HEK293T (cell line): ENCODE data around the gene LIX1.

Source experiments
- CTCF ChIA-PET: fragments of 350-600 bp; formaldehyde crosslinking; extraction: SDS; loops from one replicate; lab custom pipeline; 2021; ENCODE audit warnings: antibody characterized with exemption, inconsistent platforms; lab: Yijun Ruan, JAX
- POLR2A ChIA-PET: fragments of 350-600 bp; formaldehyde crosslinking; extraction: SDS; loops from one replicate; lab custom pipeline; 2020; ENCODE audit warnings: antibody characterized with exemption, inconsistent platforms; lab: Yijun Ruan, JAX
- DNase-seq: peaks from one replicate; pipeline ENCODE4 v3.0.0; 2012; ENCODE audit warnings: mixed read lengths; ENCODE audit errors: extremely low spot score
- ARNT ChIP-seq: fragments of 450-650 bp; IDR thresholded peaks from 2 replicates; pipeline ENCODE4 v1.6.1; 2017; ENCODE audit warnings: mild to moderate bottlenecking
- BHLHE40 ChIP-seq: fragments of 450-650 bp; IDR thresholded peaks from 2 replicates; pipeline ENCODE4 v1.6.1; 2016; ENCODE audit warnings: mild to moderate bottlenecking, moderate library complexity, borderline replicate concordance
- CTBP1 ChIP-seq: fragments of 450-650 bp; IDR thresholded peaks from 2 replicates; pipeline ENCODE4 v1.6.1; 2016; ENCODE audit warnings: borderline replicate concordance
- ELF4 ChIP-seq: fragments of 450-650 bp; IDR thresholded peaks from 2 replicates; pipeline ENCODE4 v1.6.1; 2017; ENCODE audit warnings: antibody characterized with exemption
- FOXA1 ChIP-seq: fragments of 450-650 bp; IDR thresholded peaks from 2 replicates; pipeline ENCODE4 v1.6.1; 2016; ENCODE audit warnings: mild to moderate bottlenecking
- FOXK2 ChIP-seq: fragments of 450-650 bp; IDR thresholded peaks from 2 replicates; pipeline ENCODE4 v1.6.1; 2016; ENCODE audit warnings: mild to moderate bottlenecking
- FOXM1 ChIP-seq: fragments of 450-650 bp; IDR thresholded peaks from 2 replicates; pipeline ENCODE4 v1.6.1; 2017; ENCODE audit warnings: mild to moderate bottlenecking, borderline replicate concordance
- HDGF ChIP-seq: fragments of 450-650 bp; IDR thresholded peaks from 2 replicates; pipeline ENCODE4 v1.6.1; 2017; ENCODE audit warnings: antibody characterized with exemption, borderline replicate concordance
- L3MBTL2 ChIP-seq: fragments of 450-650 bp; conservative IDR thresholded peaks from 2 replicates; pipeline ENCODE4 v1.6.1; 2016; ENCODE audit warnings: mild to moderate bottlenecking
- LEF1 ChIP-seq: fragments of 450-650 bp; IDR thresholded peaks from 2 replicates; pipeline ENCODE4 v1.6.1; 2017; ENCODE audit warnings: mild to moderate bottlenecking, borderline replicate concordance
- NFRKB ChIP-seq: fragments of 450-650 bp; IDR thresholded peaks from 2 replicates; pipeline ENCODE4 v1.6.1; 2016; ENCODE audit warnings: mild to moderate bottlenecking, moderate library complexity
- SP1 ChIP-seq: fragments of 450-650 bp; IDR thresholded peaks from 2 replicates; pipeline ENCODE4 v1.6.1; 2017
- SUZ12 ChIP-seq: fragments of 450-650 bp; IDR thresholded peaks from 2 replicates; pipeline ENCODE4 v1.6.1; 2016; ENCODE audit warnings: mild to moderate bottlenecking
- TARDBP ChIP-seq: fragments of 450-650 bp; IDR thresholded peaks from 2 replicates; pipeline ENCODE4 v1.6.1; 2016
- ZNF384 ChIP-seq: fragments of 450-650 bp; IDR thresholded peaks from 2 replicates; pipeline ENCODE4 v1.6.1; 2016
- TF ChIP-seq, protein P1 (sequence below): fragments of 450-650 bp; IDR thresholded peaks from 2 replicates; pipeline ENCODE4 v1.6.1; 2016

The LIX1 gene

DNA sequence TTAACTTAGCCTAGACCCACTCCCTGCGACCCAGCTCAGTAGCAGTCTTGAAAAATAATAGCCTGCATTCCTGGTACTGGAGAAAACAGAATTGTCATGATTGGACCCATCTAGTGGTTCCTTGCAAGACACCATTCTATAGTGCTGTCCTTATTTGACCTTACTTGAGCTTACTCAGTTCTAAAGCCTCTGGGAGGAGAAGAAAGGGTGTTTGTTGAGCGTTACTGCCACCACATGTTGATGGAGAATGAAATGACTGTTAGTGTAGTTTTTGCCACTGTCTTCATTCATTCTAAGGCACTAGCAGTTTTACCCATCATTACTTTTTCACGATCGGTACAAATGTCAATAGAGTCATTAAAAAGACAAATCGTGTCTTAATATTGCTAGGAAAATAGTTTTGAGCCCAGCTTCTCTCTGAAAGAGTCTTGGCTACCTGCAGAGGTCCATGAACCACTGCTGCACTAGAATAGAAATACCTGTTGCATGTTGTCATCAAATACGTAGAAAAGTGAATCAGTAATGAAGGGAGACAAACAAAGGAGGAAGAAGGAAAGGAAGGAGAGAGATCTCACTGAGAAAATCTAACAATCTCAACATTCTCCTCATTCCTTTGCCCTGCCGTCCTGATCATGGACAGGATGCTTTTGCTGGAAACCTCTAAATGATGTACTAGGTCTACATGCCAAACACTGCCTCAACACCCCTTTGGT is 96.0 kb downstream of the LIX1 start:
- POLR2A ChIA-PET = no interaction called here
- no peak for DNase-seq
- TF ChIP-seq CTBP1 (no peak), L3MBTL2 (no peak), NFRKB (no peak)
- CTCF ChIA-PET = interaction anchor here (0.7 to 1.4 kb wide), 5 partner anchors 49 to 404 kb away, joined by 3 to 4 read pairs (median 3); partner anchors contain the start of gene LIX1

DNA sequence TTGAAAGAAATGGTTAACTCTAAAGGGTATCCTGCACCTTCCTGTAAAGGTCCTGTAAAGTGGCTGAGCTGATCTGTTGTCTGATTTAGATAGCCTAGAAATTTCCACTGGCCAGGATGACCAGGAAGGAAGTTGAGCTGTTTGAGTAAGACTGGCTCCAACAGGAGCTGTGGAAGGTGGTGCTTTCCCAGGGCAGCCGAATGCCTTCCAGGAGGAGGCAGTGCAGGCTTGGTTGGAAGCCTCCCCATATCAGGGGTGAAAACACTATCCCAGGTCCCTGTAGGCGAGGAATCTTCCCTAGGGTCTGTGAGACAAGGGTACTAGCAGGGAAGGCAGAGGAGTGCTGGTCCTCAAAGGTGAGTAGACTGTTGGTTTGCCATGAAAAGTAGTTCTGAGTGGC is 98.4 kb downstream of the LIX1 start:
- POLR2A ChIA-PET = no interaction called here
- CTCF ChIA-PET = interaction anchor here (0.7 to 1.5 kb wide), 10 partner anchors 17 to 231 kb away, joined by 3 to 9 read pairs (median 4); partner anchors contain the start of gene LIX1
- DNase-seq = peak; percentile 54
- no peak for TF ChIP-seq BHLHE40
- TF ChIP-seq, protein P1, sequence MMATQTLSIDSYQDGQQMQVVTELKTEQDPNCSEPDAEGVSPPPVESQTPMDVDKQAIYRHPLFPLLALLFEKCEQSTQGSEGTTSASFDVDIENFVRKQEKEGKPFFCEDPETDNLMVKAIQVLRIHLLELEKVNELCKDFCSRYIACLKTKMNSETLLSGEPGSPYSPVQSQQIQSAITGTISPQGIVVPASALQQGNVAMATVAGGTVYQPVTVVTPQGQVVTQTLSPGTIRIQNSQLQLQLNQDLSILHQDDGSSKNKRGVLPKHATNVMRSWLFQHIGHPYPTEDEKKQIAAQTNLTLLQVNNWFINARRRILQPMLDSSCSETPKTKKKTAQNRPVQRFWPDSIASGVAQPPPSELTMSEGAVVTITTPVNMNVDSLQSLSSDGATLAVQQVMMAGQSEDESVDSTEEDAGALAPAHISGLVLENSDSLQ = no peak
- TF ChIP-seq ARNT = no peak
- TF ChIP-seq TARDBP = no peak
- TF ChIP-seq FOXA1 = no peak
- TF ChIP-seq ELF4 = no peak
- TF ChIP-seq CTBP1 = no peak
- no peak for TF ChIP-seq SP1
- no peak for TF ChIP-seq FOXK2
- TF ChIP-seq SUZ12 = no peak
- TF ChIP-seq FOXM1 = no peak
- TF ChIP-seq LEF1 = no peak
- TF ChIP-seq ZNF384 = no peak
- TF ChIP-seq NFRKB = no peak
- TF ChIP-seq L3MBTL2 = no peak

DNA sequence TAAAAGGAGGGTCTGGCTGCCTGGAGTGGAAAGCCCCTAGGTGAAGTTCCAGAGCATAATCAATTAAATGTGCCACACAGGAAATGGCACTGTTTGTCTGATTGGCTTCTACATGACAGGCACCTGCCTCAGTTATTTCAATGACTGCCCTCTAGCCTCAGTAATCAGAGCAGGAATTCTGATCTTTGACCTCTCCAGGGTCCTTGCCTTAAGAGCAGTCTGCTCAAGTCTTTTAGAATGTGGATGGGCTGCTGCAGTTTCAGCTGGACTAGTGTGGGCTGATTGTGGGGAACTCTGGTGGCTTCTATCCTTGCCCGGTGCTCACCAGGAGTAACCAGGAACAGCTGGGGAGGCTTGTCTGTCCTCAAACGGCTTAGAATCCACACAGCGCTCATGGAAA is 98.9 kb downstream of the LIX1 start:
- POLR2A ChIA-PET = no interaction called here

DNA sequence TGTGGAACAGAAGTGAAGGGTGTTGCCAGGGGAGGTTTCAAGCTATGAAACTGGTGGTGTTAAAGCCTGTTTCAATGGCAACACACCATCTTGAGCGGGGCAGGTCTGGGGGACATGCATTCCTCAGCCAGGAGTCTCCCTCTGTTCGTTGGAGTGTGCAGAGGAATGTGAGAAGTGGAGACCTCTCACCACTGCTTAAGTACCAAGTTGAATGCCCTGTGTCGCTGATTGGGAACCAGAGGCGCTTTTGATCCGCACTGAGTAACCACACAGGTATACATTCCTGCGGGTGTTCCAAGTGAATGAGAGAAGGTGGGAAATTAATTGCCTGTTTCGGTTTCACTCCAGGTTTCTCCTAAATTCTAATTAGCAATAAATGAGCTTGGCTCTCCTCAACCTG is 99.4 kb downstream of the LIX1 start:
- POLR2A ChIA-PET = no interaction called here
- no peak for TF ChIP-seq NFRKB
- TF ChIP-seq ZNF384 = no peak
- no peak for TF ChIP-seq HDGF
- TF ChIP-seq FOXK2 = no peak
- no peak for TF ChIP-seq CTBP1
- TF ChIP-seq BHLHE40 = no peak
- TF ChIP-seq L3MBTL2 = no peak
- no peak for TF ChIP-seq LEF1
- TF ChIP-seq, protein P1 = no peak
- no peak for TF ChIP-seq ELF4
- TF ChIP-seq SUZ12 = no peak
- TF ChIP-seq SP1 = no peak
- no peak for TF ChIP-seq ARNT
- TF ChIP-seq TARDBP = no peak
- no peak for TF ChIP-seq FOXM1
- no peak for TF ChIP-seq FOXA1
- no peak for DNase-seq
- CTCF ChIA-PET = interaction anchor here (0.6 to 1.1 kb wide), 2 partner anchors 24 to 44 kb away, joined by 3 read pairs; no protein-coding TSS in a partner anchor

More for the DNA sequence above, 98.9 kb downstream of the LIX1 start:
- CTCF ChIA-PET = interaction anchor here (0.7 to 1.5 kb wide), 7 partner anchors 44 to 175 kb away, joined by 3 to 9 read pairs (median 4); partner anchors contain the start of gene LIX1
- no peak for DNase-seq
- TF ChIP-seq FOXA1 (no peak), CTBP1 (no peak), ARNT (no peak), FOXM1 (no peak), FOXK2 (no peak), LEF1 (no peak), ELF4 (no peak), ZNF384 (no peak), SP1 (no peak), TARDBP (no peak), BHLHE40 (no peak), L3MBTL2 (no peak), NFRKB (no peak), HDGF (no peak), SUZ12 (no peak)
- TF ChIP-seq, protein P1 = no peak
